ENCODE results near the gene ZNF280B.

GRCh38 chr22:22458387-22458786 is 50.2 kb downstream of the ZNF280B start:
- TF ChIP-seq FOXP2 (optimal IDR thresholded peaks at IDR 0.05; ENCODE audit: control extremely low read depth, extremely low read length, insufficient read depth): no peak
- TF ChIP-seq EZH2 (IDR thresholded peaks at IDR 0.05): no peak
- TF ChIP-seq POLR2AphosphoS5 (IDR thresholded peaks at IDR 0.05; ENCODE audit: borderline replicate concordance, low read depth, low read length): no peak
